Esophagus muscularis mucosa (tissue), 4 donors: ENCODE results near the gene ARHGAP15. TPM values are rescaled to one million over a fixed set of nuclear protein-coding genes. Genes with fewer than 3 reads are reported as not detected.
A peak's percentile ranks its signal among the peaks of the same experiment; 100 is the strongest.

Experiments
- DNase-seq: peaks from one replicate; pipeline ENCODE4 v3.0.0-alpha.2; 2017; ENCODE audit errors: extremely low spot score
- H3K27ac ChIP-seq, 4 donors: fragments of 200-600 bp; sonication (generic); replicated peaks in 1 of 4; 1 replicate in 3 of 4; 2 replicates in 1 of 4; pipeline ENCODE4 v1.5.1; 2016 to 2019; ENCODE audit warnings: mild to moderate bottlenecking in 1 of 4
- H3K27me3 ChIP-seq, 4 donors: fragments of 200-600 bp; sonication (generic); one replicate each; pipeline versions ENCODE4 v1.5.1 to v1.6.0; 2016 to 2019
- H3K36me3 ChIP-seq, 4 donors: fragments of 200-600 bp; sonication (generic); one replicate each; pipeline ENCODE4 v1.5.1; 2016 to 2019
- H3K4me1 ChIP-seq, 4 donors: fragments of 200-600 bp; sonication (generic); one replicate each; pipeline ENCODE4 v1.5.1; 2016 to 2019
- H3K4me3 ChIP-seq, 4 donors: fragments of 200-600 bp; sonication (generic); 1 replicate in 2 of 4; 2 replicates in 2 of 4; pipeline ENCODE4 v1.5.1; 2016 to 2019; ENCODE audit warnings: mild to moderate bottlenecking in 4 of 4, moderate library complexity in 1 of 4
- H3K9me3 ChIP-seq, 4 donors: fragments of 200-600 bp; sonication (generic); 1 replicate in 3 of 4; 2 replicates in 1 of 4; pipeline ENCODE4 v1.5.1; 2016 to 2019
- CTCF ChIP-seq, 3 experiments: fragments of 200-600 bp in 2 of 3; fragments of 450-650 bp in 1 of 3; sonication (generic) in 2 of 3; IDR thresholded peaks; one replicate each; pipeline ENCODE4 v1.5.1; 2017 to 2019; ENCODE audit warnings: antibody characterized with exemption in 3 of 3, mild to moderate bottlenecking in 2 of 3, moderate library complexity in 1 of 3
- EP300 ChIP-seq: sonication (generic); formaldehyde crosslinking; IDR thresholded peaks from one replicate; pipeline ENCODE4 v1.6.1; 2017; ENCODE audit warnings: antibody characterized with exemption
- POLR2A ChIP-seq: fragments of 450-650 bp; IDR thresholded peaks from one replicate; pipeline ENCODE4 v1.6.1; 2017; ENCODE audit warnings: antibody characterized with exemption, moderate library complexity, mild to moderate bottlenecking, low read depth
- POLR2AphosphoS5 ChIP-seq, 2 donors: sonication (generic); formaldehyde crosslinking; IDR thresholded peaks; one replicate each; pipeline ENCODE4 v1.6.1; 2017; ENCODE audit warnings: antibody characterized with exemption in 2 of 2
- WGBS: methylation state at CpG from one replicate; pipeline ENCODE4 v1.1.5; 2018; 5-methylcytosine and 5-hydroxymethylcytosine counted together
- intact Hi-C: fragments of 100-400 bp; cut with DNase I; formaldehyde crosslinking; loops from one replicate; pipeline ENCODE4 v1.15.1; 2023
- total RNA-seq, 4 donors: library from RNA; depleted of rRNA; stranded (reverse); fragments of >200 nt; gene quantifications; one replicate each; pipeline versions ENCODE4 v1.1.0 to v1.2.1, GENCODE V29; 2016

ARHGAP15 gene
- total RNA-seq, 4 donors from 2014 or later = 5.4 to 13.3 (median 7.1) TPM

- no peaks in the 10 kb centered on the region for H3K4me1 ChIP-seq
- no peaks in the 10 kb centered on the region for H3K9me3 ChIP-seq
- no peak for DNase-seq
- H3K27ac ChIP-seq = no peak overlapping the region
- intact Hi-C loops = no loop called here
- no peaks in the 10 kb centered on the region for H3K36me3 ChIP-seq
- H3K27me3 ChIP-seq = no peaks in the 10 kb centered on the region
- no peak overlapping the region for H3K4me3 ChIP-seq
- TF ChIP-seq CTCF (IDR thresholded peaks at IDR 0.05) = no peak
- TF ChIP-seq EP300 = no peak
- TF ChIP-seq POLR2A = no peak
- TF ChIP-seq POLR2AphosphoS5 (IDR thresholded peaks at IDR 0.05) = no peak
These were observed 579.5 kb downstream of the ARHGAP15 start for GRCh38 chr2:143708682-143709081.

DNA sequence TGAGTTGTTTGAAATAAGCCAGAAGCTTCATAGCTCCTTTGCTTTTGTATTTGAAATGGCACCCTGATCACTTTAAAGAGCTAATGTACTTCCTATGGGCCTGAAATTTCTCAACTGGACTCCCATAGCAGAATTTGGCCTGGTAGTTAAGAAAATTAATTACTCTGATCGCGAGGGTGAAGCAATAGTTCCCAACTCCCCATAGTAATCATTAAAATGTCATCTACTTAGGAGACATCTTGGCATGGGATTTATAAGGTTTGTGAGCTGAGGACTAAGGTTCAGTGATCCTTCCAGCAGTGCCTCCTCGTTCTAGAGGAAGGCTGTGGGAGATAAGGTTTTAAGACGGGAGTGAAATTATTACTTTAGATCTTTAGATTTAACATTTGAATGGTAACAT, 581.0 kb downstream of the ARHGAP15 start:
- DNase-seq = no peak
- Histone ChIP-seq H3K9me3 (no peaks in the 10 kb centered on the region), H3K36me3 (no peaks in the 10 kb centered on the region), H3K4me1 (no peaks in the 10 kb centered on the region), H3K27ac (no peak overlapping the region), H3K4me3 (no peak overlapping the region), H3K27me3 (no peaks in the 10 kb centered on the region)
- no peak for TF ChIP-seq POLR2A
- WGBS = 85% methylated on average over 4 of the region's 4 CpGs
- intact Hi-C loops = no loop called here

- 89% methylated on average over 2 of the region's 2 CpGs for WGBS
These were observed 581.7 kb downstream of the ARHGAP15 start for GRCh38 chr2:143710879-143711278.

DNA sequence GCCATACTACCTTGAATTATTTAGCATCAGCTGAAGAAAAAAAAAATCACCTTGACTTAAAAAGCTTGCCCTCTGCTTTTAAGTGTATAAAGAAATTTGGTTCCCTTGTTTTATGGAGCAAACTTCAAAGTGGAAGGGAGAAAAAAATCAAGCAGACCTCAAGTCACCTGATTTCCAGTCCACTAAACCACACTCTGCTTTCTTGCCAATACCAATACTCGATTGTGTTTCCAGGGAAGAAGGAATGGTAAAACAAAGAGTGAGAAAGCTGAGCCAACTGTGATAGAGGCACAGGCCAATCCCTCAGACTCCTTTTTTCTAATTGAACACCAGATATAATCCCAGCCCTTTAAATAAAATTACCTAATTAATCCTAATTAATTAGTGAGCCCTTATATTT, 587.3 kb downstream of the ARHGAP15 start:
- intact Hi-C loops = no loop called here
- DNase-seq = no peak
- no peak overlapping the region for H3K4me3 ChIP-seq
- no peaks in the 10 kb centered on the region for H3K27me3 ChIP-seq
- TF ChIP-seq POLR2A (no peak), POLR2AphosphoS5 (IDR thresholded peaks at IDR 0.05) (no peak), EP300 (no peak), CTCF (IDR thresholded peaks at IDR 0.05) (no peak)
- H3K36me3 ChIP-seq = no peaks in the 10 kb centered on the region
- no peaks in the 10 kb centered on the region for H3K9me3 ChIP-seq
- H3K4me1 ChIP-seq = peaks cover 0 to 6% (median 5%) of the 10 kb centered on the region in 4 donors
- WGBS = 58% methylated on average over 1 of the region's 1 CpG
- H3K27ac ChIP-seq = no peak overlapping the region

More at GRCh38 chr2:143710879-143711278, 581.7 kb downstream of the ARHGAP15 start:
- no peaks in the 10 kb centered on the region for H3K27me3 ChIP-seq
- no peaks in the 10 kb centered on the region for H3K4me1 ChIP-seq
- intact Hi-C loops = no loop called here
- H3K9me3 ChIP-seq = no peaks in the 10 kb centered on the region
- DNase-seq = no peak
- H3K4me3 ChIP-seq = no peak overlapping the region
- no peak overlapping the region for H3K27ac ChIP-seq
- no peaks in the 10 kb centered on the region for H3K36me3 ChIP-seq
- no peak for TF ChIP-seq CTCF (IDR thresholded peaks at IDR 0.05)
- TF ChIP-seq EP300 = no peak
- no peak for TF ChIP-seq POLR2AphosphoS5 (IDR thresholded peaks at IDR 0.05)
- TF ChIP-seq POLR2A = no peak

GRCh38 chr2:143717053-143717452, 587.8 kb downstream of the ARHGAP15 start:
- Histone ChIP-seq H3K27me3 (no peaks in the 10 kb centered on the region), H3K4me3 (peak overlapping the region in 2 of 4 donors; percentile 12 to 15), H3K36me3 (no peaks in the 10 kb centered on the region), H3K4me1 (peaks cover 0 to 6% (median 5%) of the 10 kb centered on the region in 4 donors), H3K27ac (no peak overlapping the region), H3K9me3 (no peaks in the 10 kb centered on the region)
- intact Hi-C loops = no loop called here
- DNase-seq = no peak
- WGBS = 53% methylated on average over 6 of the region's 6 CpGs
- TF ChIP-seq POLR2A = no peak
- no peak for TF ChIP-seq POLR2AphosphoS5 (IDR thresholded peaks at IDR 0.05)
- TF ChIP-seq CTCF (IDR thresholded peaks at IDR 0.05) = no peak
- TF ChIP-seq EP300 = no peak
